DMS114 treated with DMSO at 0.1 percent for 48 hours (cell line): ENCODE data around the gene GEMIN7.
A peak's percentile ranks its signal among the peaks of the same experiment; 100 is the strongest.

ENCODE experiments used
- DNase-seq: peaks from one replicate; lab custom pipeline; 2025; ENCODE audit not compliant: unreplicated experiment; lab: John Stamatoyannopoulos, UW

Gene GEMIN7

DNA sequence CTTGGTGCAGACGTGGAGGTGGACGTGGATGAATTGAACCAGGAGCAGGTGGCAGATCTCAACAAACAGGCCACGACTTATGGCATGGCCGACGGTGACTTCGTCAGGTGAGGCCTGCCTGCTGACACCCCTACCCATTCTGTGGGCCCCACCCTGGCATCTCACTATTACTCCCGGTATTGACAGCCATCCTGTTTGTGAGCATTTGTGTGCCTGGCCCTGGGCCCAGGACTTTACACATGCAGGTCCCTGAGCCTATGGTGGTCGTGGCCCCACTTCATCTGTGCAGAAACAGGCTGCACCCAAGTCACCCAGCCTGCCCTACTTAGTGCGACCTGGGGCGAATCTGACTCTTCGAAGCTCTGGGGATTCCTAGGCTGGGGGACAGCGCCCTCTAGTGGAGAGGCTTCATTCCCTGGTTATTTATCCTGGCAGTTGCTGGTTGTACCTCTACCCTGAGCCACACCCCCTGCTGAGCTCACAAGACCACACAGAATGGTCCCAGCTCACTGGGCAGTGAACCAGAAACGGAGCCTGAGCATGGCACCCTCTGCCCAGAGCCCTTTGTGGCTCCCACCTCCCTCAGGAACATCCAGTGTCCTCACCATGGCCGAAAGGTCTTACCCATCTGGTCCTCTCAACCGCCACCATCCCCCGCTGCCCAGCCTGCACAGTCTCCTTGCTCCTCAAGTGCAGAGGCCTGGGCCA is 19.6 kb upstream of the GEMIN7 start:
- peak; percentile 44 for DNase-seq

DNA sequence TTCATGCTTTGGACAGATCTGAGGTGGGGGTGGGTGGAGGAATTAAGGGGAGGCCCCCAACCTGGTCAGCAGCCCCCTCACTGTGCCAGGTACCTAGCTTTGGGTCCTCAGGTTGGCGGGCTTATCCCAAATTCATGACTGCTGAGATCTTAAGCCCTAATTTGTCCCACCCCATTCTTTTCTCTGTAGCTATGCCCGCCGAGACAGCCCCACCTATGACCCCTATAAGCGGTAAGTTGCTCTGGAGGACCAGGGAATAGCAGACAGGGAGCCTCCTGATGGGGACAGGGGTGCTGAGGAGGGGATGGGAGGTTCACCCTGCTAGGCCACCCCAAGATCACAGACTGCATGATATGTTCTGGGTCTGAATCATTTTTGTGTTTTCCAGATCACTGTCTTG is 17.1 kb upstream of the GEMIN7 start:
- no peak for DNase-seq

DNA sequence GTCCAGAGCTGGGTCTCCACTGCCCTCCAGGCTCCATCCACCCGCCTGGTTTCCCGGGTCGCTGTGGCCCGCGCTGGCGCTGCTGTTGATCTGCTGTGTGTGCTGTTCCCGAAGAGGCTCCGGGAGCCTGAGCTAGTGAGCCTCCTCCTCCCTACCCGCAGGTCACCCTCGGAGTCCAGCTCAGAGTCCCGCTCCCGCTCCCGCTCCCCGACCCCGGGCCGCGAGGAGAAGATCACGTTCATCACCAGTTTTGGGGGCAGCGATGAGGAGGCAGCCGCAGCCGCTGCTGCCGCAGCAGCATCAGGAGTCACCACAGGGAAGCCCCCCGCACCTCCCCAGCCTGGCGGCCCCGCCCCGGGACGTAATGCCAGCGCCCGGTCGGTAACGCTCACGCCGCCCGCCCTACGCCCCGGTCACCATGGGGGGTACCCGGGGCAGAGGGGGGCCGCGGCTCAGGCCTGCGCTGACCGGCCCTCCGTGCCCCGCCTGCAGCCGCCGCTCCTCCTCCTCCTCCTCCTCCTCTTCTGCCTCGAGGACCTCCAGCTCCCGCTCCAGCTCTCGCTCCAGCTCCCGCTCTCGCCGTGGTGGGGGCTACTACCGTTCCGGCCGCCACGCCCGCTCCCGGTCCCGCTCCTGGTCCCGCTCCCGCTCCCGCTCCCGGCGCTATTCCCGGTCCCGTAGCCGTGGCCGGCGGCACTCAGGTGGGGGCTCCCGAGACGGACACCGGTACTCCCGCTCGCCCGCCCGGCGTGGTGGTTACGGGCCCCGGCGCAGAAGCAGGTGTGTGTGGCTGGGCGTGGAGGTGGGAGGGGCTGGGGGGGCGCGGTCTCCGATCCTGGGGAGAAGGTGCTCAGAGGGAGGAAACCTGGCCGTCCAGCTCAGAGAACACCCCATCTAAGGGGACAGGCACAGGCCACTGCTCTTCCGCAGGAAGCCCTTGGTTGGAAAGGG is 14.9 kb upstream of the GEMIN7 start:
- no peak for DNase-seq

DNA sequence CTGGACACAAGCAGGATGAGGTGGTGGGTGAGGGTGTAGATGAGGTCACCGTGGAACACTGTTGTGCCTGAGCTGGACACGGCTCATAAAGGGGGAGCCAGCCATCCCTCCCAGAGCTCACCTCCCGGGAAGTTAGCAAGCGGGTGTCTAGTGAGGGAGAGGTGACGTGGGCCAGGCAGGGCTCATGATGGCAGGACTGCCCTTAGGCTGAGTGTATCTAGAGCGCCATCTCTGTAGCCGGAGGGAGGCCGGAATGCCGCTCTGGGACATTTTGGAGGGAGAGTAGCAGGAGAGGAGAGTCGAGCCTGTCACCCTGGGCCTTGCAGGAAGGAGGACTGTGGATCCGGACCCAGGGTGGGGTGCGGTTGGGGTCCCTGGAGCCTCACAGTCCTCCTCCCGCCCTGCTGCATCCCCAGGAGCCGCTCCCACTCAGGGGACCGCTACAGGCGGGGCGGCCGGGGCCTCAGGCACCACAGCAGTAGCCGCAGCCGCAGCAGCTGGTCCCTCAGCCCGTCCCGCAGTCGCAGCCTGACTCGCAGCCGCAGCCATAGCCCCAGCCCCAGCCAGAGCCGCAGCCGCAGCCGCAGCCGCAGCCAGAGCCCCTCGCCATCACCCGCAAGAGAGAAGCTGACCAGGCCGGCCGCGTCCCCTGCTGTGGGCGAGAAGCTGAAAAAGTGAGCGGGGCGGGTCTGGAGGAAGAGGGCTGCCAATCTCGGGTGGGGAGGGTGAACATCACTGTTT is 12.0 kb upstream of the GEMIN7 start:
- no peak for DNase-seq

DNA sequence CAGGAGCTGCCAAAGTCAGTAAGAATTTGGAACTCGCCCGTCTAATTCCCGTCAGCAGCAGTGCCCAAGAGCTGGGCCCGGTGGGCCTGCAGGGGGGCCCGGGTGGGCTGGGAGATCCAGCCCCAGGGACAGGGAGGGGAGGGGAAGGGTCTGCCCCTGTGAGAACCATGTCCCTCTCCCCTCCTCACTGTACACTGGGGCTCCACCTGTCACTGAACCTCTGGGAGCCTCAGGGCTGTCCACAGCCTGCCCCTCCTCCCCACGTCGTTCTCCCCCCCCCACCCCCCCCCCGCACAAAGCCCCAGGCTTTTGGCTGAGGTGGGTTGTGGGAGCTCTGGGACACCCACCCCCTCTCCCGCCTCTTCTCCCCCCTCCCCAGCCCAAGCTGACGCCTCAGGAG is 11.0 kb upstream of the GEMIN7 start:
- DNase-seq: no peak

DNA sequence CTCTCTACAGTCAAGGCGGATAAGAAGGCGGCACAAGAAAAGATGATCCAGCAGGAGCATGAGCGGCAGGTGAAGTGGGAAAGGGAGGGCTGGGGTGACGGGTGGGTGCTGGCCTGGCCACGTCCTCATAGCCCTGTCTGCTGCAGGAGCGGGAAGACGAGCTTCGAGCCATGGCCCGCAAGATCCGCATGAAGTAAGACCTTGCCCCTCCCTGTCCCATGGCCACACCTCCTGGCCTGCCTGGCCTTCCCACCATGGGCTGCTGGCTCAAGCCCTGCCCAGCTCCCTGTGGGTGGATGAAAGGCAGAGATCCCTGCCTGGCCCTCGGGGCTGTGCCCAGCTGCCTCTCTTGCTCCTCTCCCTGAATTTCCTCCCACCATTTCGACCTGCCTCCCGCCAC is 10.0 kb upstream of the GEMIN7 start:
- DNase-seq: no peak

DNA sequence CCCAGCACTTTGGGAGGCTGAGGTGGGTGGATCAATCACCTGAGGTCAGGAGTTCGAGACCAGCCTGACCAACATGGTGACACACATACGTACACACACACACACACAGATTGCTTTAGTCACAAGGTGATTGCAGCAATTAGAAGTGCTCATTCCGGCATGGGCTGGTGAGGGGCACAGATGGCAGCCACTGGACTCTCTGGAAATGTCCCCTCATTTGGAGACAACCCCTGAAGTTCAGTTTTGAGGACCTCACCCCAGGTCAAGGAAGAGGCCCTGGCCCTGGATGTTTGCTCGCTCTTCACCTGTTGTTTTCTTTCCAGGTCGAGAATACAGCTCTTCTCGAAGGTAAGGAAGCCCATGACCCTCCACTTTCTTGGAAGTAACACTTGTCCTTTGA is 8.8 kb upstream of the GEMIN7 start:
- no peak for DNase-seq

DNA sequence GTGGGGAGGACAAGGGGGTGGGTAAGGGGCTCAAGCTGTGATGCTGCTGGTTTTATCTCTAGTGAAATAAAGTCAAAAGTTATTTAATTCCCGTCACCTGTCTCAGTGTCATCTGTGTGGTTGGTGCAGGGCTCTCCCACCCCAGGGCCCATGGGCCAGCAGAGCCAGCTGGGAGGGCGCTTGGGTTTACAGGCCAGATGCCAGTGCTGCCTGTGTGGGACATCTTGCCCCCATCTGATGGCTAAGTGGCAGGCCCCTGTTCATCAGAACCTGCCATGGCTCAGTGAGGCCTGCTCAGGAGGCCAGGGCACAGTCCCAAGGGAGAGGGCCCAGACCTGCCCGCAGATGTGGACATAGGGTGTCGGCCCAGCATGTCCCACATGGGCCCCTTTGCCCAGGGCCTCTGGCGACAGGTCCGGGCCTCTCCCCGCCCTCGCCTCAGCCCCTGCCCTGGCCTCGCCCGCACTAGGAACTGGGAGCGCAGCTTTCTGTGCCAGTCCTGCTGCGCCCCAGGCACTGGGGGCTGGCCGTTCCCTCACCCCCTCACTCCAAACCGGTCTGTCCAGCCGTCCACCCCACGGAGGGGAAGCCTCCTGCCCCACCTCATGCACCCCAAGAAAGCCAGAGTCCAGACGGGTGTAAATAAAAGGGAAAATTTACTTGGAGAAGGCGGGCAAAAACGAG is 8.1 kb upstream of the GEMIN7 start:
- no peak for DNase-seq

DNA sequence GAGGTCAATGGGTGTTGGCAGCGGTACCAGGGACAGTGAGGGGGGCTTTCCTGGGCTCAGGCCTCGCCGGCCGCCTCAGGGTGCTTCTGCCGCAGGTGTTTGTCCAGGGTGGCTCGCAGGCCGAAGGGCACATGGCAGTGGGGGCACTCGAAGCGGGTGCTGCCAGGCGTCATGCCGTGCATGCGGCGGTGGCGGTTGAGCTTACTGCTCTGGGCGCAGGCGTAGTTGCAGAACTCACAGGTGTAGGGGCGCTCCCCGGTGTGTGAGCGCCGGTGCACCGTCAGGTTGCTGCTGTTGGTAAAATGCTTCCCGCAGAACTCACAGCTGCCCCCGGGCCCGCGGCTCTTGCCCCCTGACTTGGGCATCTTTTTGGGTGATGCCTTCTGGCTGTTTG is 7.5 kb upstream of the GEMIN7 start:
- no peak for DNase-seq

DNA sequence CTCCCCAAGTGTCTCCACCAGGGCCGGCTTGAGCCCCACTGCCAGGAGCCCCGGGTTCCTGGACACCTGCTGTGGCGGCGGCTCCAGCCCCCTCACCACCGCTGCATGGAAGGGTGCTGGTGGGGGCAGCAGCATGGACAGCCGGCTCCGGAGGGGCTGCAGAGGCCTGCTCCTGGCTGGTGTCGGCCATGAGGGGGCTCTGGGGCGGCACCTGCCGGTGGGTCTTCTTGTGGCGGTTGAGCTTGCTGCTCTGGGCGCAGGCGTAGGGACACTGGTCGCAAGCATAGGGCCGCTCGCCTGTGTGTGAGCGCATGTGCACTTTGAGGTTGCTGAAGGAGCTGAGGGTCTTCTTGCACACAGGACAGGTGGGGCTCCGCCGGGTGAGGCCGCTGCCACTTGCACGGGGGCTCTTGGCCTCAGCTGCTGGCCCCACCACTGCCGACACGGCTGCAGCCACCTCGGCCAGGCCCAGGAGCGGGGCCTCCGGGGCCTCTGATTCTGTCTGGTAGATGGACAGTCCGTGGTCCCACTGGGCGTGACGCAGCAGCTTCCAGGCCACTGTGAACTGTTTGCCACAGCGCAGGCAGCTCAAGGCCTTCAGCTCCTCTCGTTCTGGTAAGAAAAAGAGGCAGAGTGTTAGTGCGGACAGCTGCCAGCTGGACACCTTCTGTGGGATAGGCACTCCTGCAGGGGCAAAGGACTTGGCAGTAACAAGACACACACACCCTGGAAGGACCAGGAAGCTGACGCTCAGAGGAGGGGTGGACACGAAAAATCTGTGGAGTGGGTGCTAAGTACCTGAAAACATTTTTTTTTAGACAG is 6.9 kb upstream of the GEMIN7 start:
- no peak for DNase-seq

DNA sequence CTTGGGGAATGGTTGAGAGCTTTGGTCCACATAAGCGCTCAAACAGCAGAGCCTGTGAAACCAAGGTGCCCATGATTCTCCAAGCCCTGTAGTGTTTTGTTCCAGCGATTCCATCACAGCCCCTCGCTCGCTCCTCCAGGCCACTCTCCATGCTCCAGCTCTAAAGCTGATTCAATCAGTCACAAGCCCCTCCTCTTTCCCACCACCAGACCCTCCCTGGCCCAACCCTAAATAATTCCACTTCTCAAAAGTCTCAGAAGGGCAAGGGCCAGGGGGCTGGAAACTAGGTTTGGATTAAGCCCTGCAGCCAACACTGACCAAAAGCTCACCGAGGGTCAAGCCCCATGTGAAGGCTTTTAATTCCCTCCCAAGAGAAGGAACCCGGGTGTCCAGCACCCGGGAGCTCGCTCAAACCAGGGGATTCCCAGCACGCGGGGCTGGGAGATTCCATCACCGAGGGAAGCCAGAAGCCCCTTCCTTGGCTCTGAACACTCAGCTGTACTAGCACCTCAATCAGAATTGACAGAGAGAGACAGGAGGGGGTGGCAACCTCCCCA is 4.2 kb upstream of the GEMIN7 start:
- no peak for DNase-seq

DNA sequence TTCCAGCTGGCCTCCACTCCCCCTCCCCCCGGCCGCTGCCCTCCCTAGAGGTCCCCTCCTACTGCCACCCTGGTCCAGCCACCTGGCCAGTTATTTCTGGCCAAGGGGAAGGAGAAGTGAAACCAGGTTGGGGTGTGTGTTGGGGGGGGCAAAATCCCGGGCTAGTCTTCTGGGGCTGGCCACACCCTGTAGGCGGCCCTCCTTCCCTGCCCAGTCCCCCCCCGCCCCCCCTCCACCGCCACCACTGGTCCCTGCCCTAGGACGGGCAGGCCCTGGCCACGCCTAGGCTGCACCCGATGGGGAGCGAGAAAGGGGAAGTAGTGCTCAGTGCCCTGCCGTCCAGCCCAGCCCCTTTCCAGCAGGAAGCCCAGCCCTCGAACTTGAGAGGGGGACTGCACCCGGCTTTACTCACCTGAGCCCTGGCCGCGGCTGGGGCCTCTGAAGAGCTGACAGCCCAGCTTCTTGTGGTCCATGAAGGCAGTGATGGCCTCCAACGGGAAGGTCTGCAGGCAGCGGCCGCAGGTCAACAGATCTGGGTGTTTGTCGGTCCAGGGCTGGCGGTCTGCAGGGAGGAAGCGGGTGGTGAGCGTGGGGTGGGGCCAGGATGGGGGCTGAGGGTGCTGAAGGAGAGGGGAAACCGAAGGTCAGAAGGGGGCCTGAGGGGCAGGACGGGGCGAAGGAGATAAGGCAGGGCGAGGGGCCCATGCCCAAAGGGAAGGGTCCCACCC is 3.6 kb upstream of the GEMIN7 start:
- no peak for DNase-seq

DNA sequence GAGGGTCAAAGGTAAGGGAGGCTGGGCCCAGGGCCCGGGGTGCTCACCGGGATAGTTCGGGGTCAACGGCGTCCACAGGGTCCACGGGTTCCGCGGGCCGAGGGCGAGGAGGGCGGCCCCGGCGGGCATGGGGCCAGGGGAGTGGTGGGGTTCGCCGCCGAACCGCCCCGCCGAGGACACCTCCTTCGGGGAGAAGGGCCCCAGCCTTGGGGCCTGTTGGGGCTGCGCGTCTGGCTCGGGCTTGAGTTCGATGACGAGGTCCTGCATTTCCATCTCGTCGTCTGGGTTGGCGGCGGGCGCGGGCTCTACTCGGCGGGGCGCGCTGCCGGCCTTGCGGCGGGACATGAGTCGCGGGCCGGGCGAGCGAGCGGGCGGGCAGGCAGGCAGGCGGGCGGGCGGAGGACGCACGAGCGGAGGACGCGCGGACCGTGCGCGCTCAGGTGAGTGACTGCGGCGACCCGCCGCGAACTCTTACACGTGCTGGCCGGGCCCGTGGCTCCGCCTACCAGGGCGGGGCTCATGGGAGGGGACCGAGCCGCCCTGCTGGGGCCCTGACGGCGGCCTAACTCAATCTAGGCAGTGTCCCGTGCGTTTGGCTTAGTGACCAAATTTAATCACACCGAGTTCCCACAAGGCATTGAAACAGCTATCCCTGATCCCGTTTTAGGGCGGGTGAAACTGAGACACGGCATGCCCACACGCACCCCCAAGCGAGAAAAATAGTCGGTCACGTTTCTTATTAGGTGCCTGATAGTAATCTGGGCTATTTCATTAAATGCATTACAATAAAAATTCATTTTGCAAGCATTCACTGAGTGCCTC is 2.8 kb upstream of the GEMIN7 start, which contains the start of gene ZNF296:
ZNF296 (minus strand) TSS at position 450 of the 822 bp plus-strand sequence; CDS start at position 345, 105 bp downstream.
- no peak for DNase-seq

DNA sequence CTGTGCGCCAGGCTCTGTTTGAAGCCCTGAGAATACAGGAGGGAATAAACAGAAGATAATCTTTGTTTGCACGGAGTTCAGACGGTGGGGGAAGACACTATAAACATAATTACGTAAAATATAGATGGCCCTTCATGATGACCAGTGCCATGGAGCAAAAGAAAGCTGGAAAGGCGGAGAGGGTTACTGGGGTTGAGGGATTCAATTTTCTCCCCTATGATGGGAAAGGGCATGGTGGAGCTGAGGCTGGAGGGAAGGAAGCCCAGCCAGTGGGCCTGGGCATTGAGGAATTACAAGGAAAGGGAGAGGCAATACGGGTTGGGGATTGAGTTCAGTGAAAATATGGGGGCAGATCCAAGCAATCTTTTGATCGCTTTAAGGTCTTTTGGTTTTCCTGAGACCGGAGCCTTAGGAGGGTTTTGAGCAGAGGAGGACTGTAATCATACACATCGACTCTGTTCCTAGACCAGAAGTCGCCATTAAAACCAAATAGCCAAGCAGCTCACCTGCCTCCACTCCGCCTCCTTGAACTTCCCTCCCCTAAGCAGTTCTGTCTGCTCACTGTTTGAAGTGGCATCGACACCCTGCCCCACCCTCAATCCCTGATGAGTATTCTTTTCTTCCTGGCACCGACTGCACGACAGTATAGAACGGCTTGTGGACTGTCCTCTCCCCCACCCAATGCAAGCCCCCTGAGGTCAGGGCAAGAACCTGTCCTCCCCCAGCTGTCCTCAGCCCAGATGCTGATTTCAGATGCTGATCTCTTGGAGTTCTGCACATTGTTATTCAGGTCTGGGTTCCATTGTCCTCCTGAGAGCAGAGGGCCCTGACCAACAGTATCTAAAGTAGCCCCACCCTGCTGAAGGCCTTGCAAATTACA is 2.0 kb upstream of the GEMIN7 start:
- DNase-seq: no peak

DNA sequence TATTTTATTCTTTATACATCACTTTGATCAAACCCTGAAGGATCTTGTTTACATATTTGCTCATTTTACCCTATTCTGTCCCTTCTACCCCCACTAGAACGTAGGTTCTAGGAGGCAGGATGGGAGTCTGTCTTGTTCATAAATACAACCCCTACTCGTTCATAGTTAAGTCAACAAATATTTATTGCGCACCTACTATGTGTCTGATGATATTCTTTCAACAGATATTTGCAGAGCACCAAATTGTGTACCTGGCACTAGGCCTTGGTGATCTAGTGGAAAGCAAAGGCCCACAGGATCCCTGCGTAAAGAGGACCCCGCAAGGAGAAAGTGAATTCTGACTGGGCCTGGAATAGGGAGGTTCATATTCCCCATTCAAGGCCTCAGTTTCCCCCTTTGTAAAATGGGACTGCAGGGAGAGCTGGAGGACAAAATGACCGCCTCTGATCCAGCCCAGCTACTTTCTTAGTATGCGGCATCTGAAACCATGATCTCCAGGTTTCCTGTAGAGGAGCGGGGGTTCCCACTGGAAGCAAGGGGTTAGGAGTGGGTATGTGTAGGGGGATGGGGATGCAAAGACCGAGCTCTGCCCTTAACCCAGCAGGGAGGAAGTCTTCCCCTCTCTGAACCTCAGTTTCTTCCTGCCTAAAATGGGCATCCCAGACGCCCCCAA is 534 bp upstream of the GEMIN7 start:
- no peak for DNase-seq

DNA sequence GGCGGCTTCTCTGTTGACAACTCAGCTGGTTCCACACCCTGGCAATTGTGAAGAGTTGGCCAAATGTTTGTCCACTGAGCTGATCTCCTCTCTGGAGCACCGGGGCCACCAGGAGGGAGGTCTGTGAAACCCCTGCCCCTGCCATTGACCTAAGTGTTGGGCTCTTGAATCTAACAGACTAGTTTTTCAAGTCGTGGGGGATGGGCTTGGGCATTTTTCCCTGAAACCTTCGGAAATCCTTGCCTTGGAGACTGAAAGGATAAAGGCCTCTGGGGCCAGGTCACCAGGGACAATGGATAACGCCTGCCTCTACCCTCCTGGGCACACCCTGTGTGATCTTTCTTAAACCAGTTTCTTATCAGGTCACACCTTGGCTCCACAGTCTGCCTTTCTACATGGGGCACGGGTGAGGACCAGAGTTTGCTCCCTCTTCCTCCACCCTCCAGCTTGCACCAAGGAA is 881 bp downstream of the GEMIN7 start:
- no peak for DNase-seq

DNA sequence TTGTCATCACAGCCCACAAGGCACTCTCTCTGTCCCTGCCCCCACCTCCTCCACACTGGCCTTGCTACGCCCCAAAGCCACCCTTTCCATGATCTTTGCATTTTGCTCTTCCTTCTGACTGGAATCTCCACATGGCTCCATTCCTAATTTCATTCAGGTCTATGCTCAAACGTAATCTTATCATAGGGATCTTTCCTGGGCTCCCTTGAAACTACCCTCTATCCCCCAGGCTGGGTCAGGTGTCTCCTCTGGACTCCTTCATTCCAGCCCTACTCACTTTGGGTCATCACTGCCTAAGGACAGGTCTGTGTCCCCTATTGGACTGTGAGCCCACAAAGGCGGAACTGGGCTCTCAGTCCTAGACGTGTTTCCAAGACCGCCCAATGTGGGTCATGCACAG is 3.1 kb downstream of the GEMIN7 start:
- no peak for DNase-seq
